ENCODE data around the gene OR10R2. TPM values are rescaled to one million over a fixed set of nuclear protein-coding genes. Genes with fewer than 3 reads are reported as not detected.

The OR10R2 gene
- total RNA-seq, 1 experiment from 2014 or later = not detected

DNA sequence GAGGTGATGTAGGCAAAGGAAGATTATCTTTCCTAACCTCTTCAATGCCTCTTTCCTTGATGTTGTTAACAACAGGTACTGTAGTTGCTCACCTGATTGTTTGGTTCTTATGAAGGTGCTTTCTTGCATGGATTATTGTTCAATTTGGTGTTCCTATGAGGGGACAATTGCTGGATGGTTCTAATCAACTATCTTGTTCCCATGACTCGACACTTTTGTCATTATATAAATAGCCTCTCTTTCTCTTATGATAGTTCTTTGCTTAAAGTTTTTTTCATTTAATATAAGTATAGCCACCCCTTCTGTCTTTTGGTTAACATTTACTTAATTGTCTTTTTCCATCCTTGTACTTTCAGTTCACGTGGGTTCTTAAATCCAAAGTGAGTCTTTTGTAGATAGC, 35.5 kb downstream of the OR10R2 start (continued):
- no peak for TF ChIP-seq TCF7L2 (IDR thresholded peaks at IDR 0.05; ENCODE audit: borderline replicate concordance, extremely low read depth, insufficient read depth, insufficient read length)
- TF ChIP-seq, protein P1, sequence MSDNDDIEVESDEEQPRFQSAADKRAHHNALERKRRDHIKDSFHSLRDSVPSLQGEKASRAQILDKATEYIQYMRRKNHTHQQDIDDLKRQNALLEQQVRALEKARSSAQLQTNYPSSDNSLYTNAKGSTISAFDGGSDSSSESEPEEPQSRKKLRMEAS (IDR thresholded peaks at IDR 0.05) = no peak
- TF ChIP-seq ZNF274 (IDR thresholded peaks at IDR 0.05; ENCODE audit: low read depth, low read length) = no peak
- no peak for TF ChIP-seq ELF1 (IDR thresholded peaks at IDR 0.05; ENCODE audit: borderline replicate concordance, low read depth)
- TF ChIP-seq POLR2AphosphoS5 (IDR thresholded peaks at IDR 0.05; ENCODE audit: low read depth, low read length) = no peak
- no peak for TF ChIP-seq EZH2phosphoT487 (IDR thresholded peaks at IDR 0.05; ENCODE audit: borderline replicate concordance)
- TF ChIP-seq, protein P2, sequence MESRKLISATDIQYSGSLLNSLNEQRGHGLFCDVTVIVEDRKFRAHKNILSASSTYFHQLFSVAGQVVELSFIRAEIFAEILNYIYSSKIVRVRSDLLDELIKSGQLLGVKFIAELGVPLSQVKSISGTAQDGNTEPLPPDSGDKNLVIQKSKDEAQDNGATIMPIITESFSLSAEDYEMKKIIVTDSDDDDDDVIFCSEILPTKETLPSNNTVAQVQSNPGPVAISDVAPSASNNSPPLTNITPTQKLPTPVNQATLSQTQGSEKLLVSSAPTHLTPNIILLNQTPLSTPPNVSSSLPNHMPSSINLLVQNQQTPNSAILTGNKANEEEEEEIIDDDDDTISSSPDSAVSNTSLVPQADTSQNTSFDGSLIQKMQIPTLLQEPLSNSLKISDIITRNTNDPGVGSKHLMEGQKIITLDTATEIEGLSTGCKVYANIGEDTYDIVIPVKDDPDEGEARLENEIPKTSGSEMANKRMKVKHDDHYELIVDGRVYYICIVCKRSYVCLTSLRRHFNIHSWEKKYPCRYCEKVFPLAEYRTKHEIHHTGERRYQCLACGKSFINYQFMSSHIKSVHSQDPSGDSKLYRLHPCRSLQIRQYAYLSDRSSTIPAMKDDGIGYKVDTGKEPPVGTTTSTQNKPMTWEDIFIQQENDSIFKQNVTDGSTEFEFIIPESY (IDR thresholded peaks at IDR 0.05; ENCODE audit: extremely low read depth, insufficient replicate concordance, low read length) = no peak
- TF ChIP-seq ZFX (IDR thresholded peaks at IDR 0.05) = no peak
- no peak for TF ChIP-seq JUND (IDR thresholded peaks at IDR 0.05)
- TF ChIP-seq EGR1 (IDR thresholded peaks at IDR 0.05; ENCODE audit: low read depth) = no peak
- no peak for TF ChIP-seq CBX3 (IDR thresholded peaks at IDR 0.05; ENCODE audit: low read depth)

GRCh38 chr1:158509471-158510156, 37.6 kb downstream of the OR10R2 start:
- intact Hi-C loops (cut with micrococcal nuclease) = loop anchor here (10.0 kb wide), 1 partner anchor 565 kb away; the partner anchor contains the start of gene AIM2
- H3K9ac ChIP-seq (ENCODE audit: low read length) = no peak overlapping the region
- RAD21 ChIA-PET (ENCODE audit: low non-redundant PET in 1 of 2, low total read pairs in 2 of 2, uncharacterized antibody in 2 of 2, unreplicated experiment in 2 of 2) = no interaction called here
- H3K27me3 ChIP-seq (ENCODE audit: insufficient read depth, low read length) = no peaks in the 10 kb centered on the region
- H2AFZ ChIP-seq (ENCODE audit: low read depth, low read length, poor library complexity, severe bottlenecking) = no peak overlapping the region
- H3K27ac ChIP-seq (ENCODE audit: low read depth, low read length) = no peak overlapping the region
- POLR2A ChIA-PET = no interaction called here
- no peak for DNase-seq (ENCODE audit: low read depth, low spot score)
- H4K20me1 ChIP-seq (ENCODE audit: insufficient read depth) = no peaks in the 10 kb centered on the region
- H3K4me2 ChIP-seq (ENCODE audit: low read length) = no peak overlapping the region
- CTCF ChIA-PET = no interaction called here
- no peaks in the 10 kb centered on the region for H3K9me3 ChIP-seq (ENCODE audit: control insufficient read depth in 1 of 2, insufficient read depth in 1 of 2, low read depth in 1 of 2, low read length in 2 of 2)
- no peaks in the 10 kb centered on the region for H3K36me3 ChIP-seq (ENCODE audit: control insufficient read depth in 1 of 2, insufficient read depth in 2 of 2, low read length in 2 of 2)
- no peaks in the 10 kb centered on the region for H3K9me2 ChIP-seq (ENCODE audit: insufficient read depth)
- no TSS peak for BruUV-seq (replicated peaks)
- ATAC-seq = no peak
- H3K4me1 ChIP-seq (ENCODE audit: control insufficient read depth in 1 of 2, insufficient read depth in 2 of 2, low read length in 2 of 2) = no peaks in the 10 kb centered on the region
- H3K4me3 ChIP-seq (replicated peaks in 1 of 2; ENCODE audit: low read depth in 1 of 2, low read length in 2 of 2) = no peak overlapping the region
- no peaks in the 10 kb centered on the region for H3K79me2 ChIP-seq (ENCODE audit: insufficient read depth, low read length)
- TF ChIP-seq ELF1 (IDR thresholded peaks at IDR 0.05; ENCODE audit: borderline replicate concordance, low read depth) = no peak
- no peak for TF ChIP-seq JUND (IDR thresholded peaks at IDR 0.05)
- TF ChIP-seq POLR2AphosphoS5 (IDR thresholded peaks at IDR 0.05; ENCODE audit: low read depth, low read length) = no peak
- TF ChIP-seq ZFX (IDR thresholded peaks at IDR 0.05) = no peak
- TF ChIP-seq YY1 (IDR thresholded peaks at IDR 0.05; ENCODE audit: extremely low read depth, insufficient replicate concordance, low read depth, low read length) = no peak
- no peak for TF ChIP-seq ATF3 (IDR thresholded peaks at IDR 0.05)
- no peak for TF ChIP-seq EGR1 (IDR thresholded peaks at IDR 0.05; ENCODE audit: low read depth)
- TF ChIP-seq, protein P3, sequence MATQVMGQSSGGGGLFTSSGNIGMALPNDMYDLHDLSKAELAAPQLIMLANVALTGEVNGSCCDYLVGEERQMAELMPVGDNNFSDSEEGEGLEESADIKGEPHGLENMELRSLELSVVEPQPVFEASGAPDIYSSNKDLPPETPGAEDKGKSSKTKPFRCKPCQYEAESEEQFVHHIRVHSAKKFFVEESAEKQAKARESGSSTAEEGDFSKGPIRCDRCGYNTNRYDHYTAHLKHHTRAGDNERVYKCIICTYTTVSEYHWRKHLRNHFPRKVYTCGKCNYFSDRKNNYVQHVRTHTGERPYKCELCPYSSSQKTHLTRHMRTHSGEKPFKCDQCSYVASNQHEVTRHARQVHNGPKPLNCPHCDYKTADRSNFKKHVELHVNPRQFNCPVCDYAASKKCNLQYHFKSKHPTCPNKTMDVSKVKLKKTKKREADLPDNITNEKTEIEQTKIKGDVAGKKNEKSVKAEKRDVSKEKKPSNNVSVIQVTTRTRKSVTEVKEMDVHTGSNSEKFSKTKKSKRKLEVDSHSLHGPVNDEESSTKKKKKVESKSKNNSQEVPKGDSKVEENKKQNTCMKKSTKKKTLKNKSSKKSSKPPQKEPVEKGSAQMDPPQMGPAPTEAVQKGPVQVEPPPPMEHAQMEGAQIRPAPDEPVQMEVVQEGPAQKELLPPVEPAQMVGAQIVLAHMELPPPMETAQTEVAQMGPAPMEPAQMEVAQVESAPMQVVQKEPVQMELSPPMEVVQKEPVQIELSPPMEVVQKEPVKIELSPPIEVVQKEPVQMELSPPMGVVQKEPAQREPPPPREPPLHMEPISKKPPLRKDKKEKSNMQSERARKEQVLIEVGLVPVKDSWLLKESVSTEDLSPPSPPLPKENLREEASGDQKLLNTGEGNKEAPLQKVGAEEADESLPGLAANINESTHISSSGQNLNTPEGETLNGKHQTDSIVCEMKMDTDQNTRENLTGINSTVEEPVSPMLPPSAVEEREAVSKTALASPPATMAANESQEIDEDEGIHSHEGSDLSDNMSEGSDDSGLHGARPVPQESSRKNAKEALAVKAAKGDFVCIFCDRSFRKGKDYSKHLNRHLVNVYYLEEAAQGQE (IDR thresholded peaks at IDR 0.05; ENCODE audit: low read depth) = no peak
- no peak for TF ChIP-seq FOSL1 (IDR thresholded peaks at IDR 0.05; ENCODE audit: low read depth)
- no peak for TF ChIP-seq POLR2A (IDR thresholded peaks at IDR 0.05; ENCODE audit: borderline replicate concordance, extremely low read depth, insufficient read depth, insufficient read length)
- no peak for TF ChIP-seq CBX3 (IDR thresholded peaks at IDR 0.05; ENCODE audit: low read depth)
- TF ChIP-seq, protein P2 (IDR thresholded peaks at IDR 0.05; ENCODE audit: extremely low read depth, insufficient replicate concordance, low read length) = no peak

Data from HCT116 (cell line).